HFFc6 (cell line): ENCODE measurements around the gene BEND3. TPM values are rescaled to one million over a fixed set of nuclear protein-coding genes. Genes with fewer than 3 reads are reported as not detected.

Experiments used
- DNase-seq: peaks from one replicate; pipeline ENCODE4 v3.0.0-alpha.2; 2018
- H3K27ac Mint-ChIP-seq: 2 replicates; pipeline ENCODE4 v1.8.0; 2020; ENCODE audit warnings: mild to moderate bottlenecking, mixed read lengths
- H3K27me3 Mint-ChIP-seq: 2 replicates; pipeline ENCODE4 v1.8.0; 2021; ENCODE audit warnings: mild to moderate bottlenecking, moderate library complexity, mixed read lengths; ENCODE audit not compliant: insufficient read depth
- H3K36me3 Mint-ChIP-seq: 2 replicates; pipeline ENCODE4 v1.8.0; 2021; ENCODE audit warnings: low read depth, mixed read lengths
- H3K4me1 Mint-ChIP-seq: 2 replicates; pipeline ENCODE4 v1.8.0; 2020; ENCODE audit warnings: low read depth, mixed read lengths
- H3K4me3 Mint-ChIP-seq: 2 replicates; pipeline ENCODE4 v1.8.0; 2020; ENCODE audit warnings: mild to moderate bottlenecking, moderate library complexity, mixed read lengths
- H3K9me3 Mint-ChIP-seq: 2 replicates; pipeline ENCODE4 v1.8.0; 2020; ENCODE audit warnings: mild to moderate bottlenecking, mixed read lengths
- total RNA-seq, 6 experiments: library from RNA; stranded (reverse); fragmentation: NEBNext Ultra II Directional; extraction: Animal tissue kit (Norgen Biotek cat#: 25700); gene quantifications; 2 replicates in 1 of 6; 3 replicates in 5 of 6; pipeline ENCODE4 v1.2.3, GENCODE V29; 2021
- TF ChIP-seq, protein P1 (sequence below): fragments of 200-600 bp; sonication (generic); IDR thresholded peaks from 2 replicates; pipeline ENCODE4 v1.5.0; 2021; ENCODE audit warnings: antibody characterized with exemption, mild to moderate bottlenecking

Gene BEND3
- total RNA-seq, 6 experiments from 2014 or later = 1.9 to 2.3 (median 2.1) TPM

DNA sequence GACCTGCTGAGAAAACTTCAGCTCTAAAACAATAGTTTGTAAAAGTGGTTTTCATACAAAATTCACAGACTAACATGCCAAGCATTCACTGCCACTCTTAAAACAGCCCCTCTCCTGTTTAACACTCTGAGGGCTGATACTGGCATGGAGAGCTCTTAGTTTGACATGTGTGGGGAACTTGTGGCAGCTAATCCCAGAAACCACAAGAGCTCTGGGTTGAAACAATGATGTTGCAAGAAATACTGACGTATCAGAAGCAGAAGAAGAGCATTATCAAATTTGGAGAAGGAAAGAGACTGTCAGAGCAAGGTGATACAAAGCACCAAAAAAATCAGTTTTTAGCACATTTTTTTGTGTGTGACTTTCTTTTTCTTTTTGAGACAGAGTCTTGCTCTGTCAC is 5.1 kb downstream of the BEND3 start:
- TF ChIP-seq, protein P1, sequence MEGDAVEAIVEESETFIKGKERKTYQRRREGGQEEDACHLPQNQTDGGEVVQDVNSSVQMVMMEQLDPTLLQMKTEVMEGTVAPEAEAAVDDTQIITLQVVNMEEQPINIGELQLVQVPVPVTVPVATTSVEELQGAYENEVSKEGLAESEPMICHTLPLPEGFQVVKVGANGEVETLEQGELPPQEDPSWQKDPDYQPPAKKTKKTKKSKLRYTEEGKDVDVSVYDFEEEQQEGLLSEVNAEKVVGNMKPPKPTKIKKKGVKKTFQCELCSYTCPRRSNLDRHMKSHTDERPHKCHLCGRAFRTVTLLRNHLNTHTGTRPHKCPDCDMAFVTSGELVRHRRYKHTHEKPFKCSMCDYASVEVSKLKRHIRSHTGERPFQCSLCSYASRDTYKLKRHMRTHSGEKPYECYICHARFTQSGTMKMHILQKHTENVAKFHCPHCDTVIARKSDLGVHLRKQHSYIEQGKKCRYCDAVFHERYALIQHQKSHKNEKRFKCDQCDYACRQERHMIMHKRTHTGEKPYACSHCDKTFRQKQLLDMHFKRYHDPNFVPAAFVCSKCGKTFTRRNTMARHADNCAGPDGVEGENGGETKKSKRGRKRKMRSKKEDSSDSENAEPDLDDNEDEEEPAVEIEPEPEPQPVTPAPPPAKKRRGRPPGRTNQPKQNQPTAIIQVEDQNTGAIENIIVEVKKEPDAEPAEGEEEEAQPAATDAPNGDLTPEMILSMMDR = no peak
- no peak for DNase-seq
- Mint-ChIP-seq H3K27ac (no peak overlapping the region), H3K36me3 (no peaks in the 10 kb centered on the region), H3K9me3 (no peaks in the 10 kb centered on the region), H3K4me3 (no peak overlapping the region), H3K4me1 (no peaks in the 10 kb centered on the region; the same call in 1 of the 2 replicates), H3K27me3 (no peaks in the 10 kb centered on the region; the same call in none of the 2 replicates)

DNA sequence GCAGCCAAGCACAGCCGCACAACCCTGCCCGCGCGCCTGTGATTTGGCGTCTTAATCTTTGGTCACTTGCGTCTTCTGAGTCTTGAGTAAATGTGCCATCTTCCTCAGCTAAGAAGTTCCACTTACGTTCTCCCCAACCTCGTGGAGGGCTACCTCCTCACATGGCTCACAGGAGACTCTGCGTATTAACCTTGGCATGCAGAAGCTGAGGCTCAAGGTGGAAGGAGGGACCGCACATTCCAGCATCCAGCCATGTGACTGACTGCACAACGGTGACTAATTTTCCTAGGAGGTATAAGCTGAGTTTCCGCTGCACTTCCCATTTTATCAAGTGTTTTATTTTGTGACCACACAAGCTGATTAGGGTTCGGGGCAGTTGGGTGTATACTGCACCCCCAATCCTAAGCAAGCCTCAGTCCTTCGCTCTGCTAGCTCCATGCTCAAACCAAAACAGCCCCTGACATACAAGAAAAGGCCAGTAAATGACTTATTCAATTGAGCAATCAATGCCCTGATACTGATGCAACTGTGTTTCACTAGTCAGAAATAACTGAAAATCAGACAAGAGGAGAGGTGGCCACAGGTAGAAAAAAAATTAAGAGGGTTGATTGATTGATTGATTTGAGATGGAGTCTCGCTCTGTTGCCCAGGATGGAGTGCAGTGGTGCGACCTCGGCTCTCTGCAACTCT is 7.0 kb downstream of the BEND3 start:
- H3K4me1 Mint-ChIP-seq = no peaks in the 10 kb centered on the region; the same call in 1 of the 2 replicates
- TF ChIP-seq, protein P1 = no peak
- H3K9me3 Mint-ChIP-seq = no peaks in the 10 kb centered on the region
- H3K27me3 Mint-ChIP-seq = no peaks in the 10 kb centered on the region; the same call in none of the 2 replicates
- no peaks in the 10 kb centered on the region for H3K36me3 Mint-ChIP-seq
- DNase-seq = no peak
- no peak overlapping the region for H3K4me3 Mint-ChIP-seq
- no peak overlapping the region for H3K27ac Mint-ChIP-seq

DNA sequence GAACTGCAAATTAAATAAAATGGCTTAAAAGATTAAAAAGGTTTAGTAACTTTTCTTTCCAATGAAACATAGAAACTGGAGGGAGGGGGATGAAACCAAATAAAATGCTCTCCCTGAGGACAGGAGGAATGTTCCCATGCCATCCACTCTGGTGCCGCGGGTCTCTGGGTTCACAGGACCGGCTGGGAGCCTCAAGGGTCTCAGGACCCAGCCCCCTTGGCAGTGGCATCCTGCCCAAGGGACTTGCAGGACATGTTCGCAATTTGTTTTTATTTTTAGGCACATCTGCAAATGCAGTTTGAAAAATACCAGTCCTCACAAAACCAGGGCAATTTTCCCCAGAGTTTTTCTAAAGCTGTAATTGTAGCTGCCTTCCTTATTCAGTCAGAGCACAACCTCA is 7.5 kb downstream of the BEND3 start:
- no peaks in the 10 kb centered on the region for H3K9me3 Mint-ChIP-seq
- no peak overlapping the region for H3K27ac Mint-ChIP-seq
- TF ChIP-seq, protein P1 = no peak
- H3K27me3 Mint-ChIP-seq = no peaks in the 10 kb centered on the region; the same call in none of the 2 replicates
- no peaks in the 10 kb centered on the region for H3K4me1 Mint-ChIP-seq
- no peak for DNase-seq
- H3K4me3 Mint-ChIP-seq = no peak overlapping the region
- no peaks in the 10 kb centered on the region for H3K36me3 Mint-ChIP-seq

DNA sequence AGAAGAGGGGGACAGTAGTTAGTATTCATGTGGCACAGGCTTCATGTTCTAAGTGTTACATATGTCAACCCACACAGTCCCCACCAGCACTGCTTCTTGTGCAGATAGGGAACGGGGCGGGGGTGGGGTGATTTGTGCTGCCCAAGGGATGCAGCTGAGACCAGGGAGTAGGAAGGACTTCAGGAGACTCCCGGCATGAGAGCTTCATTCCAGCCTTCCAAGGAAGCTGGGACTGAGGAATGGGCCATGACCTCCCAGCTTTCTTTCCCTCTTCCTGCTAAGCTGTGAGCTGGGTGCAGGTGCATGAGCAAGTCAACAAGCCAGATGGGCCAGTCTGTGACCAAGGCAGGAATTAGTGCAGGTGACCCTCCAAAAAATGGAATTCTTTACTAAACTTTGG is 9.2 kb downstream of the BEND3 start:
- no peaks in the 10 kb centered on the region for H3K4me1 Mint-ChIP-seq
- TF ChIP-seq, protein P1 = no peak
- H3K36me3 Mint-ChIP-seq = no peaks in the 10 kb centered on the region
- no peak for DNase-seq
- no peaks in the 10 kb centered on the region for H3K9me3 Mint-ChIP-seq
- H3K27me3 Mint-ChIP-seq = no peaks in the 10 kb centered on the region; the same call in 1 of the 2 replicates
- no peak overlapping the region for H3K4me3 Mint-ChIP-seq
- no peak overlapping the region for H3K27ac Mint-ChIP-seq

DNA sequence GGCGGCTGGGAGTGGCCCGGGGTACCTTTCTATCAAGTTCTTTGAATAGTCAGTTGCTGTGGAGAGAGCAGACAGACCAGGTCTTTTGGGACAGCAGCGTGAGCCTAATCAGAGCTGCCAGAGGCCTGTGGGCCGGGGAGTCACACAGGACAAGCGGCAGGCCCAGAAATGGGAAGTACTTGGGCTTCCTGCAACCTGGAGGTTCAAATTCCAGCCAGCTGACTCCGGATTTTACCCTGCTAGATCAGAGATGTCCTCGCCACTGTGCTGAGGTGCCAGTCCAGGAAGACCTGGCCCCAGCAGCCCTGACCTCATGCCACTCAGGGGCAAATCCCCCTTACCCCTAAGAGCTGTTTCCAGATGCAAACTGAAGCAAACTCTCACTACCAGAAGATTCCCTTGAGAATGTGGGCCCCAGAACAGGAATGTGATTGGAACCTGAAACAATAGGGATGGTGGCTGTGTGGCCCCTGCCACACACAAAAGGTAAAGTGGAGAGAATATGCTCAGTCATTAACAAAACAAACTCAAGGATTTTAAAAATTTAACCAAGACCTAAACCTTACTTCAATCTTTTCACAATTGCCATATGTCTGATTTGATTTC is 9.7 kb downstream of the BEND3 start:
- TF ChIP-seq, protein P1 = no peak
- no peak for DNase-seq
- Mint-ChIP-seq H3K4me3 (no peak overlapping the region), H3K27me3 (no peaks in the 10 kb centered on the region; the same call in 1 of the 2 replicates), H3K27ac (no peak overlapping the region), H3K9me3 (no peaks in the 10 kb centered on the region), H3K4me1 (no peaks in the 10 kb centered on the region), H3K36me3 (no peaks in the 10 kb centered on the region)
